K562 (cell line): ENCODE results near the gene MCCD1. TPM values are rescaled to one million over a fixed set of nuclear protein-coding genes. Genes with fewer than 3 reads are reported as not detected.
A peak's percentile ranks its signal among the peaks of the same experiment; 100 is the strongest.
"Not testable (repeated sequence)": the region's sequence is repeated elsewhere in the genome, so short reads cannot be mapped to it uniquely, and the experiment has no call there.

Experiments
- polyA plus RNA-seq, 8 experiments: library from polyadenylated mRNA; depleted of rRNA in 4 of 8; stranded (reverse) in 5 of 8; unstranded in 3 of 8; fragments of >200 nt; fragmentation: Nextera tagmentation in 2 of 8; fragmentation: Illumina TruSeq in 1 of 8; extraction: Ambion mirVana in 2 of 8; extraction: Trizol in 1 of 8; gene quantifications; 2 replicates each; pipeline versions ENCODE4 v1.2.1 to v1.2.3, GENCODE V29; 2011 to 2014; ENCODE audit warnings: inconsistent platforms in 1 of 8, missing spikeins in 1 of 8
- total RNA-seq, 7 experiments: library from RNA; depleted of rRNA in 6 of 7; stranded (reverse); fragments of >200 nt in 6 of 7; fragmentation: Illumina TruSeq in 2 of 7; extraction: Trizol in 2 of 7; gene quantifications; 2 replicates each; pipeline versions ENCODE4 v1.2.1 to v1.2.3, GENCODE V29; 2011 to 2021; ENCODE audit warnings: low replicate concordance in 1 of 7
- TF ChIP-seq, protein P1 (sequence below), 2 experiments: fragments of 450-650 bp; formaldehyde crosslinking in 1 of 2; IDR thresholded peaks; 2 replicates each; pipeline versions ENCODE4 v1.4.0 to v1.6.1; 2014 to 2020; ENCODE audit warnings: mild to moderate bottlenecking in 2 of 2, borderline replicate concordance in 1 of 2, low read depth in 1 of 2
- TF ChIP-seq, protein P2 (sequence below), 3 experiments: IDR thresholded peaks in 2 of 3; conservative IDR thresholded peaks in 1 of 3; 2 replicates each; pipeline ENCODE4 v1.5.1; 2011 to 2012; ENCODE audit warnings: low read length in 3 of 3, mild to moderate bottlenecking in 3 of 3, control low read depth in 2 of 3, improper control_type of control experiment in 1 of 3, inconsistent platforms in 1 of 3, low read depth in 1 of 3, mixed read lengths in 1 of 3, moderate library complexity in 1 of 3; ENCODE audit not compliant: insufficient read depth in 2 of 3

MCCD1 gene
- total and polyA plus RNA-seq, 9 of the 15 experiments (the other 6 are each of a cell fraction or from before 2014, with no cell fraction given) = not detected

DNA sequence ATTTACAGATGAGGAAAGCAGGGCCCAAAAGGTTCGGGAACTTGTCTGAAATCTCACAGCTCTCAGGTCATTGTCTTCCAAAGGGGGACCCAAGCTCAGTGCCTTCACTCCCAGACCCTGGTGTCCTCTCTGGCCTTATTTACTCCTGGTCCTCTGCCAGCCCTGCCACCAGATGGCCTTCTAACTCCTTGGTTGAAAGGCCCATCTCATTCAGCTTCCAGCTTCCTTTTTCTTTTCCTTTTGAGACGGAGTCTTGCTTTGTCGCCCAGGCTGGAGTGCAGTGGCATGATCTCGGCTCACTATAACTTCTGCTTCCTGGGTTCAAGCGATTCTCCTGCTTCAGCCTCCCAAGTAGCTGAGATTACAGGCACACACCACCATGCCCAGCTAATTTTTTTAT lies 22.6 kb downstream of the MCCD1 start (continued):
- TF ChIP-seq, protein P1, sequence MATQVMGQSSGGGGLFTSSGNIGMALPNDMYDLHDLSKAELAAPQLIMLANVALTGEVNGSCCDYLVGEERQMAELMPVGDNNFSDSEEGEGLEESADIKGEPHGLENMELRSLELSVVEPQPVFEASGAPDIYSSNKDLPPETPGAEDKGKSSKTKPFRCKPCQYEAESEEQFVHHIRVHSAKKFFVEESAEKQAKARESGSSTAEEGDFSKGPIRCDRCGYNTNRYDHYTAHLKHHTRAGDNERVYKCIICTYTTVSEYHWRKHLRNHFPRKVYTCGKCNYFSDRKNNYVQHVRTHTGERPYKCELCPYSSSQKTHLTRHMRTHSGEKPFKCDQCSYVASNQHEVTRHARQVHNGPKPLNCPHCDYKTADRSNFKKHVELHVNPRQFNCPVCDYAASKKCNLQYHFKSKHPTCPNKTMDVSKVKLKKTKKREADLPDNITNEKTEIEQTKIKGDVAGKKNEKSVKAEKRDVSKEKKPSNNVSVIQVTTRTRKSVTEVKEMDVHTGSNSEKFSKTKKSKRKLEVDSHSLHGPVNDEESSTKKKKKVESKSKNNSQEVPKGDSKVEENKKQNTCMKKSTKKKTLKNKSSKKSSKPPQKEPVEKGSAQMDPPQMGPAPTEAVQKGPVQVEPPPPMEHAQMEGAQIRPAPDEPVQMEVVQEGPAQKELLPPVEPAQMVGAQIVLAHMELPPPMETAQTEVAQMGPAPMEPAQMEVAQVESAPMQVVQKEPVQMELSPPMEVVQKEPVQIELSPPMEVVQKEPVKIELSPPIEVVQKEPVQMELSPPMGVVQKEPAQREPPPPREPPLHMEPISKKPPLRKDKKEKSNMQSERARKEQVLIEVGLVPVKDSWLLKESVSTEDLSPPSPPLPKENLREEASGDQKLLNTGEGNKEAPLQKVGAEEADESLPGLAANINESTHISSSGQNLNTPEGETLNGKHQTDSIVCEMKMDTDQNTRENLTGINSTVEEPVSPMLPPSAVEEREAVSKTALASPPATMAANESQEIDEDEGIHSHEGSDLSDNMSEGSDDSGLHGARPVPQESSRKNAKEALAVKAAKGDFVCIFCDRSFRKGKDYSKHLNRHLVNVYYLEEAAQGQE (IDR thresholded peaks at IDR 0.05; ENCODE audit: borderline replicate concordance) = peak; percentile 90
- TF ChIP-seq, protein P1 (CRISPR knock-in tag; IDR thresholded peaks at IDR 0.05; ENCODE audit: low read depth) = not testable (repeated sequence)
- TF ChIP-seq, protein P2, sequence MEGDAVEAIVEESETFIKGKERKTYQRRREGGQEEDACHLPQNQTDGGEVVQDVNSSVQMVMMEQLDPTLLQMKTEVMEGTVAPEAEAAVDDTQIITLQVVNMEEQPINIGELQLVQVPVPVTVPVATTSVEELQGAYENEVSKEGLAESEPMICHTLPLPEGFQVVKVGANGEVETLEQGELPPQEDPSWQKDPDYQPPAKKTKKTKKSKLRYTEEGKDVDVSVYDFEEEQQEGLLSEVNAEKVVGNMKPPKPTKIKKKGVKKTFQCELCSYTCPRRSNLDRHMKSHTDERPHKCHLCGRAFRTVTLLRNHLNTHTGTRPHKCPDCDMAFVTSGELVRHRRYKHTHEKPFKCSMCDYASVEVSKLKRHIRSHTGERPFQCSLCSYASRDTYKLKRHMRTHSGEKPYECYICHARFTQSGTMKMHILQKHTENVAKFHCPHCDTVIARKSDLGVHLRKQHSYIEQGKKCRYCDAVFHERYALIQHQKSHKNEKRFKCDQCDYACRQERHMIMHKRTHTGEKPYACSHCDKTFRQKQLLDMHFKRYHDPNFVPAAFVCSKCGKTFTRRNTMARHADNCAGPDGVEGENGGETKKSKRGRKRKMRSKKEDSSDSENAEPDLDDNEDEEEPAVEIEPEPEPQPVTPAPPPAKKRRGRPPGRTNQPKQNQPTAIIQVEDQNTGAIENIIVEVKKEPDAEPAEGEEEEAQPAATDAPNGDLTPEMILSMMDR (IDR thresholded peaks at IDR 0.05 in 2 of 3, conservative IDR thresholded peaks at IDR 0.05 in 1 of 3; ENCODE audit: insufficient read depth in 2 of 3, low read depth in 1 of 3, low read length in 3 of 3) = peak; percentile 72 to 91 (median 88)
- TF ChIP-seq, all 486 proteins: peak for 14; not testable (repeated sequence) for 472
